Stimulated activated naive CD4-positive, alpha-beta T cell (primary cell): Measurements from ENCODE around the gene SMIM9.

Experiments used
- DNase-seq, 6 experiments: peaks; one replicate each; lab custom pipeline; 2025; lab: John Stamatoyannopoulos, UW

SMIM9 gene

DNA sequence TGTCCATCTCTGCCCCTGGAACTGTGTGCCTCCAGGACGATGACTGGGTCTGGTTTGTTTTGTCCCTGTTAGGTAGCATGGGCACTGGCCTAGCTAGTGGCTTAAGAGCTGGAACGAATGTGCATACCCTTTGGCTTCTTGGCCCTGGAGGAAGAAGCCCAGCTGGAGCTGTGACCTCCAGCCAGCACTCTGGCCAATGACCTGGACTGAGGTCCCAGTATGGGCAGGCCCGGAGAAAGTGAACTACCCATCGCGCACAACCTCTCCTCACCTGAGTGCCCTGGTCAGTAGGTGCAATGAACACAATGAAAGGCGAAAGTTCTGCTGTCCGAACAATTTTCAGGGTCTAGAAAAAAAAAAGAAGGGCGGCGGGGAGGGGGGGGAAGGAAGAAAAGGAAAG is 53.5 kb downstream of the SMIM9 start:
- no peak for DNase-seq

DNA sequence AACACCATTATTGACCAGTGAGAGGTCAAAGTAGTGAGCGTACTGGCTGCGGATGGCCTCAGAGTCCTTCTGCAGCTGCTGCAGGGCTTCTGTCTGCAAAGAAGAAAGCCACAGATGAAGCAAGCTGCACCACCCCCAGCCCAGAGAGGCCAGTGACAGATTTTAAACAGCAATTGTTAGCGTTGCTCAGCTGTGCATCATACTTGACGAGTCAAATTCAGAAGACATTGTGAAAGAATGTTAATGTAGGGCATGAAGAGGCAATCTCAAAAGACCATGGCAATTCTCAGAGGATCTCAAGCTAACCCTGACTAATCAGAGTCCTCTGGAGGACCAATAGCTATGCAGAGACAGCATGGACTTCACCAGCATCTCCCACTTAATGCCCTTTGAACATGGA is 55.2 kb downstream of the SMIM9 start:
- DNase-seq = no peak

DNA sequence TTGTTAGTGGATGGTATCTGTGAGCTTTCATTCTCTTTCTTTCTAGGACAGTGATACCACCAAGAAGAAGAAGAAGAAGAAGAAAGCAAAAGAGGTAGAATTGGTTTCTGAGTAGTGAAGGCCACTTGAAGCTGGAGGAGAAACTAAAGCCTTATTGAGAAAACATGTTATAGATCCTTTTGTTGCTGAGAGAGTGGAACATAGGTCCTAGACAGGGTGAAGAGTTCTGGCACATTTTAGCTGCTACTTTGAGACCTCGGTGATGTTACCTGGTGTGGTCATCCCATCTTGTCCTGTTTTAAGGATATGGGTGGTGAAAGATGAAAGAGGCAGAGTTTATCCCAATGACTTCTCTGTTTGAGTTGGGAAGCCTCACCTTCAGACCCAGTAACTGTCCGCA is 57.7 kb downstream of the SMIM9 start:
- no peak for DNase-seq

DNA sequence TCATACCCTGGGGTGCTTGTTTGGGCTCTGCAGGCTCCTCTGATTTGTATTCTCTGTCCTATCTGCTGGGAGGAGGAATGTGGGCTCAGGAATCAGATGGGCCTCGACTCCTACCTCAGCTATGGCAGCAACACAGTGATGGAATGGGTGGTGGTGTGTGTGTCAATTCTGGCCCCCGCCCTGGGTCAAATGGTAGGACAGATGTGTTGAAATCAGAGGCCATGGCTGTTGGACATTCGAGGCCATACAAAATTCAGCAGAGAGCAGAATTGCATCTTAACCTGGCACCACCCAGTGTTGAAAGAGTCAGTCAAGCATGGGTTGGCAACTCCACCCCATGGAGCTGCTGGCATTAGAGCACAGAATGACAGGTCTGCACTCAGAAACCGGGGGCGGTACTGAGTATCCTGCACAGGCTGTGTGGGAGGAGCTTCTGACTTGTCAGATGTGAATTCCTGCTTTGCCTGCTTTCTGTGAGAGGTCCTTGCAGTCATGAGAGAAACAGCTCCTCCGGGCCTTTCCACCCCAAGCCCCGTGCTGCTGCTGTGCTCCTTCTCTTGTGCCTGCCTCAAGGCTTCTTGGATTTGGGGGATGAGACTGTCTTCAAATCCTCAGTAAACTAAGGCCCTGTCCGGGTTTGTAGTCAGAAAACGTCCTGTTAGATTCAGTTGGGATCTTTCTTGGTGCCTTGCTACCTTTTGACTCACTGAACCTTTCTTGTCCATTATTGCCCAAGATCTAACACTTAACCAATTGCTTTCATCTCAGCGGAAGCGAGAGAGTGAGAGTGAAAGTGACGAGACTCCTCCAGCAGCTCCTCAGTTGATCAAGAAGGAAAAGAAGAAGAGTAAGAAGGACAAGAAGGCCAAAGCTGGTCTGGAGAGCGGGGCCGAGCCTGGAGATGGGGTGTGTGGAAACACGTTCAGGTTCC is 58.8 kb downstream of the SMIM9 start:
- DNase-seq = no peak

DNA sequence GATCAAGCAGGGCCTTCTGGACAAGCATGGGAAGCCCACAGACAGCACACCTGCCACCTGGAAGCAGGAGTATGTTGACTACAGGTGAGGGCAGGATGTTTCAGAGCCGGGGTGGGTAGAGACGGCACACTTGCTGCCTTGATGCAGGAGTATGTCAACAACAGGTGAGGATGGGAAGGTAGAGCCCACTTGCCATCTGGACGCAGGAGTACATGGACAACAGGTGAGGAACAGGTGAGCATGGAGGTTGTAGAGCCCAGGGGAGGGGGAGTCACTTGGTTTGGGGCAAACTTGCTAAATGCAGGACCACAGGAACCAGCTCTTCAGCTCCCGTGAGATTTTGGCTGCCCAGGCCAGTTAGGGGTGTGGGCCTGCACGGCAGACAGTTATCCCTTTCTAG is 59.8 kb downstream of the SMIM9 start:
- no peak for DNase-seq
